Tibial nerve (tissue), 4 donors: Measurements from ENCODE around the gene NKX3-2.

Experiments used
- EP300 ChIP-seq, 2 donors: sonication (generic); formaldehyde crosslinking; IDR thresholded peaks; one replicate each; pipeline ENCODE4 v1.6.1; 2017; ENCODE audit warnings: antibody characterized with exemption in 2 of 2, mild to moderate bottlenecking in 1 of 2
- POLR2A ChIP-seq, 2 donors: fragments of 450-650 bp; IDR thresholded peaks; one replicate each; pipeline ENCODE4 v1.6.1; 2017; ENCODE audit warnings: antibody characterized with exemption in 2 of 2, mild to moderate bottlenecking in 2 of 2, moderate library complexity in 2 of 2
- TF ChIP-seq, protein P1 (sequence below), 5 experiments: fragments of 200-600 bp in 3 of 5; fragments of 450-650 bp in 2 of 5; sonication (generic) in 3 of 5; IDR thresholded peaks; one replicate each; pipeline ENCODE4 v1.5.1; 2016 to 2019; ENCODE audit warnings: antibody characterized with exemption in 5 of 5, mild to moderate bottlenecking in 3 of 5, moderate library complexity in 2 of 5

DNA sequence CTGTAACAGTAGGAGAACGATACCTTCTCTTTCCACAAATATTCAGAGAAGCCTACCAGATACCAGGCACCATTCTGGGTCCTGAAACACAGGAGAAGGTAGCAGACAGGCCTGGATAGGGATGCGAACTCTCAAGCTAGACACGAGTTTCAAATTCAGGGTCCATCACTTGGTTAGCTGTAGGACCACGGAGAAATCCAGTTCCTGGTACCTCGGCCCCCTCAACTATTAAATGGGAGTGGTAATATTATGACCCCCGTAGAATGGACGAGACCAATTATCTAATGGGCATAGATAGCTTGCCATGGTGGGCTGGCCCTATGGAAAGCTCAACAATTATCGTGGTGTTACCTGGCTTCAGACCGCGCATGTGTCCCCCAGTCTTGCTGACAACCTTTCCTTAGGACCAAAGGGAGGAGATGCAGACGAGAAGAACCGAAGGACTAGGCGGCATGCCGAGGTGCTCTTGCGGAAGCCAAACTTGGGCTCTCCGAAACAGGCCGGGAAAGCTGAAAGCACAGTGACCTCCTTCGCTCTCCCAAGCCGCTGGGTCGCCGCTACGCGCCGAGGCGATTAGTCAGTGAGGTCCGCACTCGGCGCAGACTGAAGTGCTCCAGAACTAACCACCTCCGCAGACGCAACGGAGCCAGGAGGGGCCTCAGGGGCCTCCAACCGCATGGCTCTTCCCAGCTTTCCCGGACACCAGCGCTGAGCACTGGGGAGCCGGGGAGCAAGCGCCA lies 19.6 kb downstream of the NKX3-2 start:
- TF ChIP-seq, protein P1, sequence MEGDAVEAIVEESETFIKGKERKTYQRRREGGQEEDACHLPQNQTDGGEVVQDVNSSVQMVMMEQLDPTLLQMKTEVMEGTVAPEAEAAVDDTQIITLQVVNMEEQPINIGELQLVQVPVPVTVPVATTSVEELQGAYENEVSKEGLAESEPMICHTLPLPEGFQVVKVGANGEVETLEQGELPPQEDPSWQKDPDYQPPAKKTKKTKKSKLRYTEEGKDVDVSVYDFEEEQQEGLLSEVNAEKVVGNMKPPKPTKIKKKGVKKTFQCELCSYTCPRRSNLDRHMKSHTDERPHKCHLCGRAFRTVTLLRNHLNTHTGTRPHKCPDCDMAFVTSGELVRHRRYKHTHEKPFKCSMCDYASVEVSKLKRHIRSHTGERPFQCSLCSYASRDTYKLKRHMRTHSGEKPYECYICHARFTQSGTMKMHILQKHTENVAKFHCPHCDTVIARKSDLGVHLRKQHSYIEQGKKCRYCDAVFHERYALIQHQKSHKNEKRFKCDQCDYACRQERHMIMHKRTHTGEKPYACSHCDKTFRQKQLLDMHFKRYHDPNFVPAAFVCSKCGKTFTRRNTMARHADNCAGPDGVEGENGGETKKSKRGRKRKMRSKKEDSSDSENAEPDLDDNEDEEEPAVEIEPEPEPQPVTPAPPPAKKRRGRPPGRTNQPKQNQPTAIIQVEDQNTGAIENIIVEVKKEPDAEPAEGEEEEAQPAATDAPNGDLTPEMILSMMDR (IDR thresholded peaks at IDR 0.05): no peak
- TF ChIP-seq POLR2A (IDR thresholded peaks at IDR 0.05) (no peak), EP300 (IDR thresholded peaks at IDR 0.05) (no peak)
